Measurements from ENCODE around the gene TRPM2. TPM values are rescaled to one million over a fixed set of nuclear protein-coding genes. Genes with fewer than 3 reads are reported as not detected.
A peak's percentile ranks its signal among the peaks of the same experiment; 100 is the strongest.

Gene TRPM2
- total RNA-seq, 3 donors from 2014 or later (not counting 1 experiment from before 2014, with no cell fraction given), result 21.7 to 70.5 (median 25.2) TPM

DNA sequence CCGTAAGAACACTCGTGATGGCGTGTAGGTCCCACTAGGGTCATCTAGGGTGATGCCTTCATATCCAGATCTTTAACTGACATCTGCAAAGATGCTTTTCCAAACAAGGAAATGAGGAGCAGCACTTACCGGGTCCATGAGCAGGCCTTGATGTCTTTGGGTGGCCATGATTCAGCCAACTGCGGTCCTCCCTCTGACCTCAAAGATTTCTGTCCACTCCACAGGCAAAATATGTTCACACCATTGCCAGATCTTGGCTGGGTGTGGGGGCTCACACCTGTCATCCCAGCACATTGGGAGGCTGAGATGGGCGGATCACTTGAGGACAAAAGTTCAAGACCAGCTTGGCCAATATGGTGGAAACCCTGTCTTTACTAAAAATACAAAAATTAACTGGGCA, 18.2 kb downstream of the TRPM2 start:
- no peaks in the 10 kb centered on the region for H3K36me3 Mint-ChIP-seq
- over 99% methylated on average over 6 of the region's 6 CpGs for WGBS (ENCODE audit: insufficient coverage)
- DNase-seq (no peak), ATAC-seq (no peak)
- Histone ChIP-seq H3K9me3 (ENCODE audit: control insufficient read depth, insufficient read depth, low read length) (peaks cover 4% of the 10 kb centered on the region), H3K4me3 (ENCODE audit: low read length) (no peak overlapping the region), H3K27ac (ENCODE audit: low read length) (no peak overlapping the region), H3K36me3 (ENCODE audit: control insufficient read depth, insufficient read depth, low read length) (peaks cover 2% of the 10 kb centered on the region), H3K27me3 (ENCODE audit: control insufficient read depth, insufficient read depth, low read length) (peaks cover 5% of the 10 kb centered on the region), H3K4me1 (ENCODE audit: control insufficient read depth, insufficient read depth, low read length) (peaks cover 35% of the 10 kb centered on the region)
- intact Hi-C loops (cut with micrococcal nuclease), result loop anchor here (10.0 kb wide), 3 partner anchors 103 to 553 kb away; partner anchors contain the start of genes ITGB2 and TRAPPC10
- H3K4me1 Mint-ChIP-seq, result peaks cover 39 to 54% of the 10 kb centered on the region in 2 donors
- H3K27ac Mint-ChIP-seq, result no peak overlapping the region
- TF ChIP-seq CTCF (IDR thresholded peaks at IDR 0.05), result no peak
- H3K27me3 Mint-ChIP-seq (ENCODE audit: low read depth in 2 of 2), result peaks cover 0 to 3% of the 10 kb centered on the region in 2 donors
- no peak overlapping the region for H3K4me3 Mint-ChIP-seq
- no peaks in the 10 kb centered on the region for H3K9me3 Mint-ChIP-seq

DNA sequence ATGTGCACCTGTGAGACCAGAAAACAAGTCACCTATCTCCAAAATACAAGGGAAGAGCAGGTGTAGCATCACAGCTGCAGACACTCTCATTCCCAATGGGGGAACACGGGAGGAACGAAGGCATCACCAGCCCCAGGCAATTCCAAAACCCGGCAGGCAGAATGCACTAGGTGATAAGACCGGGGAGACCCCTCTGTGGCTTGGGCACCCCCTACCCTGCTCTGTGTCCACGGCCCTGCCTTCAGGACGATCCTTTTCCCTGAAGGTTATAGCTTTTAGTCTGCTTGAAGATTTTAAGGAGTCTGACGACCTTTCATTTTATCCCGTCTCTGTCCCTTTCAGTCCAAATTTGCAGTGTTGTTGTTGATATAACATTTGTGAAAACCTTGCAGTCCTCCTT, 19.2 kb downstream of the TRPM2 start:
- Histone ChIP-seq H3K4me3 (ENCODE audit: low read length) (no peak overlapping the region), H3K4me1 (ENCODE audit: control insufficient read depth, insufficient read depth, low read length) (peaks cover 43% of the 10 kb centered on the region), H3K27ac (ENCODE audit: low read length) (no peak overlapping the region), H3K9me3 (ENCODE audit: control insufficient read depth, insufficient read depth, low read length) (peaks cover 4% of the 10 kb centered on the region), H3K27me3 (ENCODE audit: control insufficient read depth, insufficient read depth, low read length) (peaks cover 10% of the 10 kb centered on the region), H3K36me3 (ENCODE audit: control insufficient read depth, insufficient read depth, low read length) (no peaks in the 10 kb centered on the region)
- ATAC-seq, result no peak
- peak overlapping the region; percentile 13 for H3K4me3 Mint-ChIP-seq
- TF ChIP-seq CTCF (IDR thresholded peaks at IDR 0.05), result no peak
- H3K4me1 Mint-ChIP-seq, result peaks cover 39 to 60% of the 10 kb centered on the region in 2 donors
- H3K27ac Mint-ChIP-seq, result no peak overlapping the region
- H3K36me3 Mint-ChIP-seq, result no peaks in the 10 kb centered on the region
- no peaks in the 10 kb centered on the region for H3K9me3 Mint-ChIP-seq
- WGBS (ENCODE audit: insufficient coverage), result 92% methylated on average over 8 of the region's 8 CpGs
- intact Hi-C loops (cut with micrococcal nuclease), result loop anchor here (10.0 kb wide), 3 partner anchors 102 to 552 kb away; partner anchors contain the start of genes ITGB2 and TRAPPC10
- H3K27me3 Mint-ChIP-seq (ENCODE audit: low read depth in 2 of 2), result peaks cover 0 to 3% of the 10 kb centered on the region in 2 donors
- DNase-seq, result no peak

- no peak overlapping the region for H3K4me3 ChIP-seq (ENCODE audit: low read length)
- H3K27ac Mint-ChIP-seq, result peak overlapping the region; percentile 17 to 75
- H3K9me3 ChIP-seq (ENCODE audit: control insufficient read depth, insufficient read depth, low read length), result peaks cover 4% of the 10 kb centered on the region
- TF ChIP-seq CTCF (IDR thresholded peaks at IDR 0.05), result no peak
- H3K27me3 ChIP-seq (ENCODE audit: control insufficient read depth, insufficient read depth, low read length), result peaks cover 8% of the 10 kb centered on the region
- H3K4me3 Mint-ChIP-seq, result peak overlapping the region; percentile 82
- H3K27ac ChIP-seq (ENCODE audit: low read length), result no peak overlapping the region
- peak in 1 of 3 donors; percentile 7 for ATAC-seq
- intact Hi-C loops (cut with micrococcal nuclease), result loop anchor here (10.0 kb wide), 3 partner anchors 100 to 550 kb away; partner anchors contain the start of genes ITGB2 and TRAPPC10
- no peak for DNase-seq
- H3K4me1 Mint-ChIP-seq, result peaks cover 34 to 57% of the 10 kb centered on the region in 2 donors
- peaks cover 43% of the 10 kb centered on the region for H3K4me1 ChIP-seq (ENCODE audit: control insufficient read depth, insufficient read depth, low read length)
- peaks cover 0 to 3% of the 10 kb centered on the region in 2 donors for H3K27me3 Mint-ChIP-seq (ENCODE audit: low read depth in 2 of 2)
- H3K9me3 Mint-ChIP-seq, result no peaks in the 10 kb centered on the region
- H3K36me3 Mint-ChIP-seq, result no peaks in the 10 kb centered on the region
- H3K36me3 ChIP-seq (ENCODE audit: control insufficient read depth, insufficient read depth, low read length), result peaks cover 2% of the 10 kb centered on the region
- WGBS (ENCODE audit: insufficient coverage), result 74% methylated on average over 24 of the region's 24 CpGs
These were observed 21.3 kb downstream of the TRPM2 start for GRCh38 chr21:44374601-44375280.
